ENCODE data around the gene LSAMP.

Gene LSAMP

DNA sequence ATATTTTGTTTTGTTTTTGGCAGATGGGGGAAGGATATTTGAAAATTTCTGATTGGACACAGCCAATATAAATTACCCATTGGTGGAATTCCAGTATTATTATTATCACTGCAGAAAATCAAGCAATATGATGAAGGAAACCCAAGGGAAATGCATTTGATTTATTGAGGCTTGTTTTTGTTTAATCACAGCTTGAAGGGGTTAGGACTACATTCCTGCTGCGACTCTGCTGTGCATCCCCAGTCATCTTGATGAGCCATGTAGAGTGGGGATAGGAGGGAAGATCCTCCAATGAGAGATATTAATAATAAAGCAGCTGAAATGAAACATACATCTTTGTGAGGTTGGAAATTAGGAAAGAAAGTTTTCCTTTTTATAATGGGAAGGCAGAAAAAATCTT lies 613.4 kb downstream of the LSAMP start:
- Histone ChIP-seq H3K9me3 (ENCODE audit: control insufficient read depth in 2 of 2, low read length in 2 of 2) (no peaks in the 10 kb centered on the region), H3K4me1 (ENCODE audit: control insufficient read depth, insufficient read depth, low read length) (no peaks in the 10 kb centered on the region), H3K9ac (ENCODE audit: low read length in 2 of 2) (no peak overlapping the region), H3K27ac (ENCODE audit: low read length) (no peak overlapping the region), H3K36me3 (ENCODE audit: control insufficient read depth in 2 of 2, insufficient read depth in 2 of 2, low read length in 2 of 2) (no peaks in the 10 kb centered on the region), H3K27me3 (ENCODE audit: control insufficient read depth in 1 of 2, insufficient read depth in 2 of 2, low read length in 2 of 2) (no peaks in the 10 kb centered on the region), H3K4me3 (ENCODE audit: low read length in 2 of 2) (no peak overlapping the region)

DNA sequence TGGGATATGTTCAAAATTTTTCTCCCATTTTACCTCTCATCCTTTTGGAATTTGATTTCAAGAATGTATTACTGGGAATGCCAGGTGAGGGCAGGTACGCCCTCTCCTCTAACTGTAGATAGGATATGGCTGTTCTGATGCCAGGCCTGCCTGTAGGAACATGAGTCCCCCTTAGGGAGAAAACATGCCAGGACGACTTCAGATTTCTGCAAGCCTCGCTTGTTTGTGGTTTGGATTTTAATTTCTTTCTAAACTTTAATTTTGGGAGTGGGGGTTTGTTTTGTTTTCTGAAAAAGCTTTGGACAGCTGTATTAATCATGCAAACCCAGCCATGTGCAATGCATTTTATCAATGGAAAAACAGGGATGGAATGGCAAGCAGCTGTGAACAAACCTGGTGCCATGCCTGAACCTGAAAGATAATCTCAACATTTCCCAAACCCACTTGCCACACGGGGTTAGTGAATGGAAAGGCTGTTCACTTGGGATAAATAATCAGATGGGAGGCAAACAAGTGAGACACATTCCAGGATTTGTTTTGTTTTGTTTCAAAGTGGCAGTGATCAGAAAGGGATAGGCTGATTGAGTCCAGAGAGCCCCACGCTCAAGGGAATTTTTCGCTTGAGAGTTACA lies 614.4 kb downstream of the LSAMP start:
- no peaks in the 10 kb centered on the region for H3K4me1 ChIP-seq (ENCODE audit: control insufficient read depth, insufficient read depth, low read length)
- H3K4me3 ChIP-seq (ENCODE audit: low read length in 2 of 2) = no peak overlapping the region
- H3K27ac ChIP-seq (ENCODE audit: low read length) = no peak overlapping the region

DNA sequence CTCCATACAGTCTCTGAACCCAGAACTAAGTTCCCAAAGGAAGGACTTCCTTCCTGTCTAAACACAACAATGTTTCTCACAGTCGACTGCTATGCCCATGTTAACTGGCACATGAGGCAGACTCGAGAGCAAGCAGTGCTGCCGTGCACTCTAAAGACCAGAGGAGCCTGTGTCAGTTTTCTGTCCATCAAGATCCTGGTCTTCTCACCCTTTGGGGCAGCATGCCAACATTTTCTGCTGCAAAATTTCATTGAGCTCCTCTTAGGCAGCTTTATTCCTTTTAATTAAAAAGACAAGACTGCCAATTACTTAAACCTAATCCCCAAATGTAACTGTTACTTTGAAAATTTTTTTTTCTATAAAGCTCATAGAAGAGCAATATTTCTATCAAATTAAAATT lies 616.9 kb downstream of the LSAMP start:
- no peaks in the 10 kb centered on the region for H3K36me3 ChIP-seq (ENCODE audit: control insufficient read depth in 2 of 2, insufficient read depth in 2 of 2, low read length in 2 of 2)
- no peaks in the 10 kb centered on the region for H3K4me1 ChIP-seq (ENCODE audit: control insufficient read depth, insufficient read depth, low read length)
- no peaks in the 10 kb centered on the region for H3K27me3 ChIP-seq (ENCODE audit: control insufficient read depth in 1 of 2, insufficient read depth in 2 of 2, low read length in 2 of 2)
- no peak overlapping the region for H3K4me3 ChIP-seq (ENCODE audit: low read length in 2 of 2)
- H3K9ac ChIP-seq (ENCODE audit: low read length in 2 of 2) = no peak overlapping the region
- no peaks in the 10 kb centered on the region for H3K9me3 ChIP-seq (ENCODE audit: control insufficient read depth in 2 of 2, low read length in 2 of 2)
- no peak overlapping the region for H3K27ac ChIP-seq (ENCODE audit: low read length)

More for the DNA sequence above, 614.4 kb downstream of the LSAMP start:
- Histone ChIP-seq H3K9ac (ENCODE audit: low read length in 2 of 2) (no peak overlapping the region), H3K27me3 (ENCODE audit: control insufficient read depth in 1 of 2, insufficient read depth in 2 of 2, low read length in 2 of 2) (no peaks in the 10 kb centered on the region), H3K9me3 (ENCODE audit: control insufficient read depth in 2 of 2, low read length in 2 of 2) (no peaks in the 10 kb centered on the region), H3K36me3 (ENCODE audit: control insufficient read depth in 2 of 2, insufficient read depth in 2 of 2, low read length in 2 of 2) (no peaks in the 10 kb centered on the region)

DNA sequence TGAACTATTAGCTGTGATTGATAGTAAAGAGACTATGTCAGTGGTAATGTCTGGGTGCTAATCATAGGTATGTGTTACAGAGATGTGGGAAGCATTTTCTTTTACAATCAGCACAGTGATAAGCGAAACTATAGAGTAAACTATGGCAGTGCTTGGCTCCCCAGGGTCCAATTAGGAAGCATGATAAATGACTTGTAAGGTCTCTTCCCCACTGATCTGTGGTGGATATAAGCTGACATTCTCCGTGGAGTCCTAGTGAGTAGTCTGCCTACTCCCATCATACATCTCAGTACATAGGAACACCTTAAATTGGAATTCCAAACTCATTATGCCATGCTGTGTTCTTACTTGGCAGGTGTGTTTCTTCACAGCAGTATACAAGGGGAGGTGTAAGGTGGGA lies 617.8 kb downstream of the LSAMP start:
- Histone ChIP-seq H3K4me1 (ENCODE audit: control insufficient read depth, insufficient read depth, low read length) (no peaks in the 10 kb centered on the region), H3K9me3 (ENCODE audit: control insufficient read depth in 2 of 2, low read length in 2 of 2) (no peaks in the 10 kb centered on the region), H3K9ac (ENCODE audit: low read length in 2 of 2) (no peak overlapping the region), H3K27me3 (ENCODE audit: control insufficient read depth in 1 of 2, insufficient read depth in 2 of 2, low read length in 2 of 2) (no peaks in the 10 kb centered on the region), H3K27ac (ENCODE audit: low read length) (no peak overlapping the region), H3K4me3 (ENCODE audit: low read length in 2 of 2) (no peak overlapping the region), H3K36me3 (ENCODE audit: control insufficient read depth in 2 of 2, insufficient read depth in 2 of 2, low read length in 2 of 2) (no peaks in the 10 kb centered on the region)

DNA sequence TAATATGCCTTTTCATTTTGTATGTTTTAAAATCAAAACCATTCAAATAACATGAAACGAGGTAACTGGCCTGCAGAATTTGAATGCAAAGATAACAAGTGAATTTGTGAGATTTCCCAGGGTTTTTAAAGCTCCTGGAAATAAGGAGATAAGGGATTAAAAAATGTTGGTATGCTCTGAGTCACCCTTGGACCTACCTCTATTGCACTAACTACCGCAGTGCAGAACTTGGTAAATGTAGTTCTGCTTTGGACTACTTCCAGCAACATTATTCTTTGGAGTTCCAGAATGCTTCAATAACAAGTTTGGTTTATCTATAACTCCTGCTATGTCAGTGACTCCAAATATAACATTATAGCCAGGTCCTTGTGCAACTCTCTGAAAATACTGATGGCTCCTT lies 620.2 kb downstream of the LSAMP start:
- no peaks in the 10 kb centered on the region for H3K4me1 ChIP-seq (ENCODE audit: control insufficient read depth, insufficient read depth, low read length)
- no peaks in the 10 kb centered on the region for H3K27me3 ChIP-seq (ENCODE audit: control insufficient read depth in 1 of 2, insufficient read depth in 2 of 2, low read length in 2 of 2)
- no peaks in the 10 kb centered on the region for H3K9me3 ChIP-seq (ENCODE audit: control insufficient read depth in 2 of 2, low read length in 2 of 2)
- no peak overlapping the region for H3K4me3 ChIP-seq (ENCODE audit: low read length in 2 of 2)
- no peaks in the 10 kb centered on the region for H3K36me3 ChIP-seq (ENCODE audit: control insufficient read depth in 2 of 2, insufficient read depth in 2 of 2, low read length in 2 of 2)
- H3K9ac ChIP-seq (ENCODE audit: low read length in 2 of 2) = no peak overlapping the region
- no peak overlapping the region for H3K27ac ChIP-seq (ENCODE audit: low read length)

DNA sequence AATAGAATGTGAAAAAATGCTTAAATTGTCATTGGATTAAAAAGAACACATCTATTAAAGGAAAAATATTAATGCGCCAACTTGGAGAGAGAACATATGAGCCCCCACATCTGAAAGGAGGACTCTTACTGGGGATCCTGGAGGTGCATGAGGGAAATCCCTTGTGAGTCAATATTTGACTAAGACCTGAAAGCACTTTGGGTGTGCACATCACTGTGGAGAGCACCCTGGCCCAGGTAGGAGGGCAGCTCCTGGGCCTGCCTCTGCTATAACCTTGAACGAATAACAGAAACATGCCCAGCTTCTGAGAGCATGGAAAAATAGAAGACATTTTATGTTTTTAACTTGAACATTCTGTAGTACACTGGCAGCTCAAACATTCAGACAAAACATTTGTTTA lies 622.2 kb downstream of the LSAMP start:
- Histone ChIP-seq H3K36me3 (ENCODE audit: control insufficient read depth in 2 of 2, insufficient read depth in 2 of 2, low read length in 2 of 2) (no peaks in the 10 kb centered on the region), H3K27me3 (ENCODE audit: control insufficient read depth in 1 of 2, insufficient read depth in 2 of 2, low read length in 2 of 2) (no peaks in the 10 kb centered on the region), H3K27ac (ENCODE audit: low read length) (no peak overlapping the region), H3K9ac (ENCODE audit: low read length in 2 of 2) (no peak overlapping the region), H3K4me3 (ENCODE audit: low read length in 2 of 2) (no peak overlapping the region), H3K9me3 (ENCODE audit: control insufficient read depth in 2 of 2, low read length in 2 of 2) (no peaks in the 10 kb centered on the region), H3K4me1 (ENCODE audit: control insufficient read depth, insufficient read depth, low read length) (no peaks in the 10 kb centered on the region)

DNA sequence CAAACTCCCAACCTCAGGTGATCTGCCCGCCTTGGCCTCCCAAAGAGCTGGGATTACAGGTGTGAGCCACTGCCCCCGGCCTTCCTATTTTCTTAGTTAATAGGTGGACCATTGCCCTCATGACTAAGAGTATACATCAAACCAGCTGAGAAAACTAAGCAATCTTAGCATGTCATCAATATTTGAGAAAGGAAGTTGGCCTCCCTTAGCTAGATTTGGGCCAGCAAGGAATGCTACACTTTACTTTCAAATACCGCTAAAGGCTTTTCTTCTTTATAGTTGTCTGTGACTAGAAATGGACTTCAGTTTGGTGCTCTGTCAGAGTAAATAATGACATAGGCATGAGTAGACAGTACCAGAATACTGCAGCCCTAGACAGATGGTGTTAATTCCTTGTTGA lies 622.7 kb downstream of the LSAMP start:
- Histone ChIP-seq H3K4me1 (ENCODE audit: control insufficient read depth, insufficient read depth, low read length) (no peaks in the 10 kb centered on the region), H3K9ac (ENCODE audit: low read length in 2 of 2) (no peak overlapping the region), H3K36me3 (ENCODE audit: control insufficient read depth in 2 of 2, insufficient read depth in 2 of 2, low read length in 2 of 2) (no peaks in the 10 kb centered on the region), H3K27ac (ENCODE audit: low read length) (no peak overlapping the region), H3K9me3 (ENCODE audit: control insufficient read depth in 2 of 2, low read length in 2 of 2) (no peaks in the 10 kb centered on the region), H3K4me3 (ENCODE audit: low read length in 2 of 2) (no peak overlapping the region), H3K27me3 (ENCODE audit: control insufficient read depth in 1 of 2, insufficient read depth in 2 of 2, low read length in 2 of 2) (no peaks in the 10 kb centered on the region)

DNA sequence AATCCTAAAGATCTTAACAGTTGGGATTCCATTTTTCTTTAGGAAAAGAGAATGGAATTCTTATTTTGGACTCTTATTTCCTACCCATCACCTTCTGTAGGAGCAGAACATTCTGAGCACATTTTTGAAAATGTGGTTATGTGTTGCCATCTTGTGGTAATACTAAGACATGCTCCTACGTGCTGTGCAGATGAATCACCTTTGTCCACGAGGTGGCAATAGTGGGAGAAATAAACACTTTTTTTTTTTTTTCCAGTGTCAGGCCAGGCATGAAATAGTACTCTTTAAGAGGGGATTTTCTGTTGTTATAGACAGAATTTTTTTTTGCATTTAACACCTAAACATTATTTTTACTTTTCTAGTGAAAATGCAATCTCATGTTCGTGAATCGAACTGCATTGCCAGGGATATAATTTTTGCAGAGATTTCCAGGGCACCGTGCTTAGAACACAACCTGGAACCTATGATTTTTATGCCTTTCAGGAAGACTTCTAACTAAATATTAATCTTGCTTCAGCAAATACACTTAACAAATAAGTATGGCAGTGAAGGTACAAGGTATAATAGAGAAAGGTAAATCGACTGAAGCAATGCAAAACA lies 625.4 kb downstream of the LSAMP start:
- H3K4me1 ChIP-seq (ENCODE audit: control insufficient read depth, insufficient read depth, low read length) = no peaks in the 10 kb centered on the region
- H3K36me3 ChIP-seq (ENCODE audit: control insufficient read depth in 2 of 2, insufficient read depth in 2 of 2, low read length in 2 of 2) = no peaks in the 10 kb centered on the region
- no peak overlapping the region for H3K9ac ChIP-seq (ENCODE audit: low read length in 2 of 2)
- H3K9me3 ChIP-seq (ENCODE audit: control insufficient read depth in 2 of 2, low read length in 2 of 2) = no peaks in the 10 kb centered on the region
- H3K4me3 ChIP-seq (ENCODE audit: low read length in 2 of 2) = no peak overlapping the region
- no peak overlapping the region for H3K27ac ChIP-seq (ENCODE audit: low read length)
- no peaks in the 10 kb centered on the region for H3K27me3 ChIP-seq (ENCODE audit: control insufficient read depth in 1 of 2, insufficient read depth in 2 of 2, low read length in 2 of 2)

DNA sequence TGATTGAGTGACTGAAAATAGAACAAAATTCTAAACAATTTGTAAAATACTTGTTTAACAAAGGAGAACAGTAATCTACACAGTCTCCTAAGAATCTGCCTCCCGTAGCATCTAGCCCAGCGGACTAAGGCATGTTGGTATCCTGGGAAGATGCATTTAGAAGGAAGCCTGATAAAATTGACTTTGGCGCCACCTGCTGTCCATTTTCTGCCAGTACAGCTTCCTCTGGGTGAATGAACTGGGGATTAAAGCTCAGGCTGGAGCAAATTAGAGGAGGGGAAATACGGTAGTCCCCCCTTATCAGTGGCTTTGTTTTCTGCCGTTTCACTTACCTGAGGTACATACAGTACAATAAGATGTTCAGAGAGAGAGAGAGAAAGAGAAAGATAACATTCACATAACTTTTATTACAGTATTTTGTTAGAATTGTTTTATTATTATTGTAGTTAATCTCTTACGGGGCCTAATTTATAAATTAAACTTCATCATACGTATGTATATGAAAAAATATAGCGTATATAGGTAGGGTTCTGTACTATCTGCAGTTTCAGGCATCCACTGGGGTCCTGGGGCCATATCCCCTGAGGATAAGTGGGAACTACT lies 630.4 kb downstream of the LSAMP start:
- no peak overlapping the region for H3K27ac ChIP-seq (ENCODE audit: low read length)
- H3K9ac ChIP-seq (ENCODE audit: low read length in 2 of 2) = no peak overlapping the region
- no peaks in the 10 kb centered on the region for H3K9me3 ChIP-seq (ENCODE audit: control insufficient read depth in 2 of 2, low read length in 2 of 2)
- no peaks in the 10 kb centered on the region for H3K4me1 ChIP-seq (ENCODE audit: control insufficient read depth, insufficient read depth, low read length)
- H3K27me3 ChIP-seq (ENCODE audit: control insufficient read depth in 1 of 2, insufficient read depth in 2 of 2, low read length in 2 of 2) = no peaks in the 10 kb centered on the region
- no peaks in the 10 kb centered on the region for H3K36me3 ChIP-seq (ENCODE audit: control insufficient read depth in 2 of 2, insufficient read depth in 2 of 2, low read length in 2 of 2)
- no peak overlapping the region for H3K4me3 ChIP-seq (ENCODE audit: low read length in 2 of 2)

DNA sequence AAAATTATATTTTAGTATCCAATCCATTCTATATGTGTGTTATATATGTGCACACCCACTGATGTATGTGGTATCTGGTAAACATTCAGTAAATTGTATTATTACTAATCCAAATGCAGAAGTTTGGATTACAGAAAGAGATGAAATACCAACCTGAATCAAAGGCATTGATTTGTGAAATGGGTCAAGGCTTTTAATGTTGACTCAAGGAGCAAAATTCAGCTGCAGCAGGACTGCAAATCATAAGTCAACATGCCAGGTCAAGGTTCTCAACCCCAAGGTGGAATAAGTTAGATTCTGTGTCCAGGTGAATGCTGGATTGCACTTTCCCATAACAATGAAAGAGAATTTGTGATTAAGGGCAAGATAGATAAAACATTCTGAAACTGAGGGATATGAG lies 631.3 kb downstream of the LSAMP start:
- Histone ChIP-seq H3K27me3 (ENCODE audit: control insufficient read depth in 1 of 2, insufficient read depth in 2 of 2, low read length in 2 of 2) (no peaks in the 10 kb centered on the region), H3K9ac (ENCODE audit: low read length in 2 of 2) (no peak overlapping the region), H3K9me3 (ENCODE audit: control insufficient read depth in 2 of 2, low read length in 2 of 2) (no peaks in the 10 kb centered on the region), H3K4me1 (ENCODE audit: control insufficient read depth, insufficient read depth, low read length) (no peaks in the 10 kb centered on the region), H3K4me3 (ENCODE audit: low read length in 2 of 2) (no peak overlapping the region), H3K36me3 (ENCODE audit: control insufficient read depth in 2 of 2, insufficient read depth in 2 of 2, low read length in 2 of 2) (no peaks in the 10 kb centered on the region), H3K27ac (ENCODE audit: low read length) (no peak overlapping the region)

DNA sequence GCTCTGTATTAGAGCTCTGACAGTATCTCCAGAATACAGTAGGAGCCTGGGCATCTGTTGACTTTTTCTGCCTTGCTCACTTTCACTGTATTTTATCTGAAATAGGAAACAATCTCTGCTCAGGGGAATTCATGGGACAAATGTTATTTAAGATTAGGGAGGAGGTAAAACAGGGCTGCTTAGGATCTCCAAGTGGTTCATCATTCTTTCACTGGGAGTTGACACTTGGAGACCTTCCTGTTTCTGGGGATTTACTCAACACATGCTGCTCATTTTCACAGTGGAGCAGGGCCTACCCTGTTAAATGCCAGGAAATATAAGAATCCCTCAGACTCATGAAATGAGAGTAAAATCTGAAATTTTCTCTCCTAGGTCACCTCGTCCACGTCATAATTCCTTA lies 636.5 kb downstream of the LSAMP start:
- Histone ChIP-seq H3K9ac (ENCODE audit: low read length in 2 of 2) (no peak overlapping the region), H3K4me1 (ENCODE audit: control insufficient read depth, insufficient read depth, low read length) (no peaks in the 10 kb centered on the region), H3K9me3 (ENCODE audit: control insufficient read depth in 2 of 2, low read length in 2 of 2) (no peaks in the 10 kb centered on the region), H3K36me3 (ENCODE audit: control insufficient read depth in 2 of 2, insufficient read depth in 2 of 2, low read length in 2 of 2) (no peaks in the 10 kb centered on the region), H3K27me3 (ENCODE audit: control insufficient read depth in 1 of 2, insufficient read depth in 2 of 2, low read length in 2 of 2) (no peaks in the 10 kb centered on the region), H3K27ac (ENCODE audit: low read length) (no peak overlapping the region), H3K4me3 (ENCODE audit: low read length in 2 of 2) (no peak overlapping the region)
